HEK293 (cell line): Measurements from ENCODE around the gene BACH1.

Experiments
- CTCF ChIA-PET: fragments of 350-600 bp; formaldehyde crosslinking; extraction: SDS; loops from one replicate; lab custom pipeline; 2021; ENCODE audit warnings: antibody characterized with exemption; lab: Yijun Ruan, JAX
- POLR2A ChIA-PET: fragments of 300-600 bp; formaldehyde crosslinking; extraction: SDS; loops from one replicate; lab custom pipeline; 2020; ENCODE audit warnings: antibody characterized with exemption, inconsistent platforms; lab: Yijun Ruan, JAX
- H3K27ac ChIP-seq: fragments of 200-500 bp; sonication (Bioruptor generic); 2 replicates; pipeline ENCODE4 v1.5.1; 2014; ENCODE audit warnings: low read depth, low read length, control low read depth, inconsistent platforms; ENCODE audit errors: extremely low read depth
- H3K36me3 ChIP-seq, 2 experiments: fragments of 200-500 bp in 1 of 2; sonication (Bioruptor generic) in 1 of 2; 1 replicate in 1 of 2; 2 replicates in 1 of 2; pipeline ENCODE4 v1.5.1; 2014 to 2017; ENCODE audit warnings: inconsistent platforms in 2 of 2, low read length in 2 of 2; ENCODE audit not compliant: control insufficient read depth in 2 of 2, insufficient read depth in 1 of 2
- H3K4me1 ChIP-seq: fragments of 200-500 bp; sonication (Bioruptor generic); 2 replicates; pipeline ENCODE4 v1.5.1; 2014; ENCODE audit warnings: mild to moderate bottlenecking, low read length, inconsistent platforms; ENCODE audit not compliant: control insufficient read depth, insufficient read depth
- H3K4me3 ChIP-seq: 2 replicates; pipeline ENCODE4 v1.5.1; 2011; ENCODE audit warnings: low read depth, mild to moderate bottlenecking, control low read depth, low read length, moderate library complexity
- H3K9me3 ChIP-seq: fragments of 200-500 bp; sonication (Bioruptor generic); 2 replicates; pipeline ENCODE4 v1.5.1; 2014; ENCODE audit warnings: low read depth, low read length, inconsistent platforms; ENCODE audit not compliant: control insufficient read depth, insufficient read depth
- ATF2 ChIP-seq: fragments of 450-650 bp; formaldehyde crosslinking; IDR thresholded peaks from 2 replicates; pipeline ENCODE4 v1.5.1; 2016; ENCODE audit warnings: missing biosample characterization, missing genetic modification characterization, low read depth
- BCL11A ChIP-seq: fragments of 450-650 bp; formaldehyde crosslinking; IDR thresholded peaks from 2 replicates; pipeline ENCODE4 v1.5.1; 2016; ENCODE audit warnings: low read depth, missing biosample characterization, missing genetic modification characterization
- CTCF ChIP-seq: fragments of 450-650 bp; formaldehyde crosslinking; IDR thresholded peaks from 2 replicates; pipeline ENCODE4 v1.5.1; 2016; ENCODE audit warnings: missing biosample characterization, missing genetic modification characterization
- PBX3 ChIP-seq: sonication (generic); formaldehyde crosslinking; IDR thresholded peaks from 2 replicates; pipeline ENCODE4 v1.8.1; 2022; ENCODE audit warnings: mild to moderate bottlenecking, moderate library complexity, missing genetic modification reagents
- SALL2 ChIP-seq: fragments of 450-650 bp; formaldehyde crosslinking; IDR thresholded peaks from 2 replicates; pipeline ENCODE4 v1.5.0; 2017; ENCODE audit warnings: missing biosample characterization, mild to moderate bottlenecking, missing genetic modification characterization, borderline replicate concordance
- SCRT1 ChIP-seq: fragments of 450-650 bp; formaldehyde crosslinking; IDR thresholded peaks from 2 replicates; pipeline ENCODE4 v1.5.1; 2016; ENCODE audit warnings: missing biosample characterization, missing genetic modification characterization, borderline replicate concordance
- SCRT2 ChIP-seq: fragments of 450-650 bp; formaldehyde crosslinking; IDR thresholded peaks from 2 replicates; pipeline ENCODE4 v1.5.1; 2016; ENCODE audit warnings: missing biosample characterization, missing genetic modification characterization
- TRIM28 ChIP-seq: IDR thresholded peaks from 2 replicates; pipeline ENCODE4 v1.6.1; 2011; ENCODE audit warnings: low read length, control low read depth, borderline replicate concordance
- YY2 ChIP-seq: fragments of 450-650 bp; formaldehyde crosslinking; IDR thresholded peaks from 2 replicates; pipeline ENCODE4 v1.5.1; 2016; ENCODE audit warnings: missing biosample characterization, missing genetic modification characterization
- ZBTB20 ChIP-seq: fragments of 450-650 bp; formaldehyde crosslinking; IDR thresholded peaks from 2 replicates; pipeline ENCODE4 v1.5.1; 2016; ENCODE audit warnings: missing biosample characterization, missing genetic modification characterization
- ZNF155 ChIP-seq: fragments of 450-650 bp; formaldehyde crosslinking; IDR thresholded peaks from 2 replicates; pipeline ENCODE4 v1.5.1; 2016; ENCODE audit warnings: missing biosample characterization, missing genetic modification characterization
- ZNF211 ChIP-seq: fragments of 450-650 bp; formaldehyde crosslinking; IDR thresholded peaks from 2 replicates; pipeline ENCODE4 v1.5.1; 2016; ENCODE audit warnings: low read depth, missing biosample characterization, missing genetic modification characterization
- ZNF341 ChIP-seq: fragments of 450-650 bp; formaldehyde crosslinking; IDR thresholded peaks from 2 replicates; pipeline ENCODE4; 2016; ENCODE audit warnings: low read depth, missing biosample characterization, missing genetic modification characterization
- ZNF391 ChIP-seq: fragments of 450-650 bp; formaldehyde crosslinking; IDR thresholded peaks from 2 replicates; pipeline ENCODE4 v1.5.1; 2016; ENCODE audit warnings: low read depth, missing biosample characterization, missing genetic modification characterization, borderline replicate concordance
- ZNF394 ChIP-seq: fragments of 450-650 bp; formaldehyde crosslinking; IDR thresholded peaks from 2 replicates; pipeline ENCODE4 v1.5.1; 2016; ENCODE audit warnings: missing biosample characterization, missing genetic modification characterization, mild to moderate bottlenecking, moderate library complexity, borderline replicate concordance
- ZNF449 ChIP-seq: fragments of 450-650 bp; formaldehyde crosslinking; IDR thresholded peaks from 2 replicates; pipeline ENCODE4 v1.5.1; 2017; ENCODE audit warnings: missing biosample characterization, mild to moderate bottlenecking, missing genetic modification characterization, moderate library complexity
- ZNF514 ChIP-seq: fragments of 450-650 bp; formaldehyde crosslinking; IDR thresholded peaks from 2 replicates; pipeline ENCODE4 v1.5.1; 2016; ENCODE audit warnings: missing biosample characterization, missing genetic modification characterization
- ZNF521 ChIP-seq: fragments of 450-650 bp; formaldehyde crosslinking; IDR thresholded peaks from 2 replicates; pipeline ENCODE4 v1.5.1; 2017; ENCODE audit warnings: missing biosample characterization, mild to moderate bottlenecking, missing genetic modification characterization
- ZNF621 ChIP-seq: fragments of 450-650 bp; formaldehyde crosslinking; IDR thresholded peaks from 2 replicates; pipeline ENCODE4 v1.5.1; 2017; ENCODE audit warnings: missing biosample characterization, missing genetic modification characterization
- ZNF701 ChIP-seq: fragments of 450-650 bp; formaldehyde crosslinking; IDR thresholded peaks from 2 replicates; pipeline ENCODE4 v1.5.1; 2016; ENCODE audit warnings: missing biosample characterization, missing genetic modification characterization
- ZNF768 ChIP-seq: fragments of 450-650 bp; formaldehyde crosslinking; IDR thresholded peaks from 2 replicates; pipeline ENCODE4 v1.5.1; 2018; ENCODE audit warnings: missing biosample characterization, mild to moderate bottlenecking, missing genetic modification characterization

The BACH1 gene

GRCh38 chr21:29384683-29385359 lies 86.1 kb downstream of the BACH1 start (continued):
- no peak for TF ChIP-seq ATF2 (tag by site-specific recombination)
- TF ChIP-seq ZNF394 (tag by site-specific recombination) = no peak

GRCh38 chr21:29385934-29386520 lies 87.3 kb downstream of the BACH1 start:
- no peak overlapping the region for H3K27ac ChIP-seq
- no peaks in the 10 kb centered on the region for H3K9me3 ChIP-seq
- no peaks in the 10 kb centered on the region for H3K36me3 ChIP-seq
- no peak overlapping the region for H3K4me3 ChIP-seq
- H3K4me1 ChIP-seq = no peaks in the 10 kb centered on the region
- CTCF ChIA-PET = interaction anchor here (0.6 to 0.9 kb wide), 3 partner anchors 13 to 296 kb away, joined by 3 to 9 read pairs (median 4); no protein-coding TSS in a partner anchor
- POLR2A ChIA-PET = no interaction called here
- TF ChIP-seq SCRT1 = no peak
- no peak for TF ChIP-seq ZNF768 (tag by site-specific recombination)
- no peak for TF ChIP-seq ZNF211 (tag by site-specific recombination)
- TF ChIP-seq ZNF341 (tag by site-specific recombination) = no peak
- no peak for TF ChIP-seq ZNF701
- TF ChIP-seq ZNF514 (tag by site-specific recombination) = no peak
- no peak for TF ChIP-seq ZBTB20 (tag by site-specific recombination)
- TF ChIP-seq SCRT2 (tag by site-specific recombination) = no peak
- TF ChIP-seq ZNF521 (tag by site-specific recombination) = no peak
- TF ChIP-seq BCL11A (tag by site-specific recombination) = no peak
- TF ChIP-seq ZNF155 = no peak
- TF ChIP-seq TRIM28 = no peak
- TF ChIP-seq YY2 (tag by site-specific recombination) = no peak
- no peak for TF ChIP-seq SALL2 (tag by site-specific recombination)
- no peak for TF ChIP-seq ZNF391 (tag by site-specific recombination)
- no peak for TF ChIP-seq CTCF (tag by site-specific recombination)
- no peak for TF ChIP-seq PBX3
- TF ChIP-seq ZNF449 (tag by site-specific recombination) = no peak
- no peak for TF ChIP-seq ZNF621 (tag by site-specific recombination)
- TF ChIP-seq, all 188 proteins: peak for 0
